Adrenal gland (tissue), 12 donors: ENCODE results near the gene KRTAP12-1. TPM values are rescaled to one million over a fixed set of nuclear protein-coding genes. Genes with fewer than 3 reads are reported as not detected.

Experiments
- DNase-seq, 7 donors: peaks; one replicate each; pipeline ENCODE4 v3.0.0-alpha.2; 2019 to 2020
- H3K27ac ChIP-seq, 5 donors: fragments of 200-600 bp; sonication (generic) in 4 of 5; 1 replicate in 3 of 5; 2 replicates in 2 of 5; pipeline versions ENCODE4 v1.5.1 to v1.8.0; 2016 to 2020; ENCODE audit warnings: mild to moderate bottlenecking in 1 of 5
- H3K27me3 ChIP-seq: fragments of 200-600 bp; 2 replicates; pipeline ENCODE4 v1.8.0; 2021
- H3K36me3 ChIP-seq, 2 donors: fragments of 200-600 bp; replicated peaks in 1 of 2; 1 replicate in 1 of 2; 2 replicates in 1 of 2; pipeline versions ENCODE4 v1.5.1 to v1.8.0; 2018 to 2022
- H3K4me1 ChIP-seq, 2 donors: fragments of 200-600 bp; replicated peaks in 1 of 2; 1 replicate in 1 of 2; 2 replicates in 1 of 2; pipeline versions ENCODE4 v1.5.1 to v1.8.0; 2018 to 2021
- H3K4me3 ChIP-seq, 4 donors: fragments of 200-600 bp; sonication (generic) in 3 of 4; one replicate each; pipeline ENCODE4 v1.5.1; 2016 to 2018
- H3K9me3 ChIP-seq, 3 donors: fragments of 200-600 bp; sonication (generic) in 1 of 3; replicated peaks in 1 of 3; 1 replicate in 2 of 3; 2 replicates in 1 of 3; pipeline versions ENCODE4 v1.5.1 to v1.8.0; 2016 to 2021
- CTCF ChIP-seq, 6 experiments: fragments of 450-650 bp in 4 of 6; fragments of 200-600 bp in 2 of 6; sonication (generic) in 1 of 6; IDR thresholded peaks; 1 replicate in 5 of 6; 2 replicates in 1 of 6; pipeline versions ENCODE4 v1.5.1 to v1.8.0; 2016 to 2021; ENCODE audit warnings: antibody characterized with exemption in 6 of 6, mild to moderate bottlenecking in 2 of 6, moderate library complexity in 1 of 6
- POLR2A ChIP-seq, 2 donors: fragments of 450-650 bp; IDR thresholded peaks; one replicate each; pipeline ENCODE4 v1.6.1; 2017; ENCODE audit warnings: antibody characterized with exemption in 2 of 2, mild to moderate bottlenecking in 2 of 2, moderate library complexity in 1 of 2
- WGBS, 4 donors: extraction: QIAGEN DNeasy Blood & Tissue Kit in 2 of 4; methylation state at CpG; one replicate each; pipeline versions ENCODE4 v1.1.5 to v1.1.7; 2013 to 2017; 5-methylcytosine and 5-hydroxymethylcytosine counted together
- intact Hi-C, 2 donors: fragments of 100-400 bp; cut with DNase I; formaldehyde crosslinking; loops; one replicate each; pipeline versions ENCODE4 v1.14.1 to v1.15.0; 2022 to 2023
- polyA plus RNA-seq, 3 donors: library from polyadenylated mRNA; stranded (reverse); fragments of 200-250 nt in 2 of 3; fragments of 350-450 nt in 1 of 3; fragmentation: Illumina TruSeq in 1 of 3; extraction: RNeasy Lipid Tissue Mini Kit (QIAGEN cat#74804) in 1 of 3; gene quantifications; one replicate each; pipeline ENCODE4 v1.2.3, GENCODE V29; 2013 to 2014
- total RNA-seq, 9 donors: library from RNA; depleted of rRNA in 4 of 9; stranded (reverse); fragments of >200 nt in 4 of 9; fragments of 120-200 nt in 1 of 9; fragmentation: NEBNext Ultra II Directional in 1 of 9; extraction: Animal tissue kit (Norgen Biotek cat#: 25700) in 1 of 9; gene quantifications; one replicate each; pipeline versions ENCODE4 v1.1.0 to v1.2.4, GENCODE V29; 2013 to 2023
- donor health status: healthy with polysubstance abuse.
- donor health status: Bipolar disorder and iron deficiency.
- donor health status: DM: yes; HTN: yes; CAD: no.
- donor health status: DM: no; HTN: no; CAD: no.
- donor health status: DM: no; HTN: no; CAD: no.
- donor health status: DM: yes; HTN: yes; CAD: no.

The KRTAP12-1 gene
- total and polyA plus RNA-seq, 12 donors, result not detected

- H3K27ac ChIP-seq, result no peak overlapping the region
- intact Hi-C loops, result no loop called here
- peak in 1 of 7 donors; percentile 23 for DNase-seq
- no peaks in the 10 kb centered on the region for H3K4me1 ChIP-seq
- H3K9me3 ChIP-seq, result no peaks in the 10 kb centered on the region
- no peak overlapping the region for H3K4me3 ChIP-seq
- no peak for TF ChIP-seq CTCF (IDR thresholded peaks at IDR 0.05)
- TF ChIP-seq POLR2A (IDR thresholded peaks at IDR 0.05), result no peak
- peaks cover 3% of the 10 kb centered on the region for H3K27me3 ChIP-seq
- H3K36me3 ChIP-seq, result no peaks in the 10 kb centered on the region
- WGBS, 4 donors, result 72 to 79% (median 77%) methylated on average over 12 to 17 of the region's 17 CpGs
Observed at GRCh38 chr21:44653656-44654575, 28.0 kb downstream of the KRTAP12-1 start.

- TF ChIP-seq POLR2A (IDR thresholded peaks at IDR 0.05), result no peak
- TF ChIP-seq CTCF (IDR thresholded peaks at IDR 0.05), result no peak
- Histone ChIP-seq H3K36me3 (no peaks in the 10 kb centered on the region), H3K4me3 (no peak overlapping the region), H3K9me3 (no peaks in the 10 kb centered on the region), H3K27ac (no peak overlapping the region), H3K27me3 (peaks cover 3% of the 10 kb centered on the region), H3K4me1 (no peaks in the 10 kb centered on the region)
- WGBS, 4 donors, result 65 to 73% (median 69%) methylated on average over 11 to 14 of the region's 14 CpGs
- intact Hi-C loops, result no loop called here
- DNase-seq, result peak in 1 of 7 donors; percentile 37
Observed at GRCh38 chr21:44653123-44653522, 28.8 kb downstream of the KRTAP12-1 start.

- DNase-seq, result no peak
- no peak overlapping the region for H3K27ac ChIP-seq
- no peaks in the 10 kb centered on the region for H3K27me3 ChIP-seq
- no peaks in the 10 kb centered on the region for H3K9me3 ChIP-seq
- TF ChIP-seq POLR2A (IDR thresholded peaks at IDR 0.05), result no peak
- intact Hi-C loops, result no loop called here
- no peaks in the 10 kb centered on the region for H3K4me1 ChIP-seq
- no peaks in the 10 kb centered on the region for H3K36me3 ChIP-seq
- no peak overlapping the region for H3K4me3 ChIP-seq
- WGBS, 4 donors, result 83 to 95% (median 89%) methylated on average over 10 to 12 of the region's 12 CpGs
Observed at GRCh38 chr21:44650973-44651675, 30.8 kb downstream of the KRTAP12-1 start.

- H3K4me1 ChIP-seq, result no peaks in the 10 kb centered on the region
- intact Hi-C loops, result no loop called here
- H3K27me3 ChIP-seq, result no peaks in the 10 kb centered on the region
- WGBS, 4 donors, result 84 to 88% (median 86%) methylated on average over 14 to 20 of the region's 20 CpGs
- no peak for DNase-seq
- no peak overlapping the region for H3K27ac ChIP-seq
- no peaks in the 10 kb centered on the region for H3K9me3 ChIP-seq
- no peak for TF ChIP-seq CTCF (IDR thresholded peaks at IDR 0.05)
- no peak for TF ChIP-seq POLR2A (IDR thresholded peaks at IDR 0.05)
- no peaks in the 10 kb centered on the region for H3K36me3 ChIP-seq
- H3K4me3 ChIP-seq, result no peak overlapping the region
Observed at GRCh38 chr21:44650265-44650972, 31.5 kb downstream of the KRTAP12-1 start.
